Measurements from ENCODE around the gene MED27. TPM values are rescaled to one million over a fixed set of nuclear protein-coding genes. Genes with fewer than 3 reads are reported as not detected.

Gene MED27
- total and polyA plus RNA-seq, 2 of the 8 experiments (the other 6 are each of a cell fraction or from before 2014, with no cell fraction given): 29.9 to 56.5 TPM

DNA sequence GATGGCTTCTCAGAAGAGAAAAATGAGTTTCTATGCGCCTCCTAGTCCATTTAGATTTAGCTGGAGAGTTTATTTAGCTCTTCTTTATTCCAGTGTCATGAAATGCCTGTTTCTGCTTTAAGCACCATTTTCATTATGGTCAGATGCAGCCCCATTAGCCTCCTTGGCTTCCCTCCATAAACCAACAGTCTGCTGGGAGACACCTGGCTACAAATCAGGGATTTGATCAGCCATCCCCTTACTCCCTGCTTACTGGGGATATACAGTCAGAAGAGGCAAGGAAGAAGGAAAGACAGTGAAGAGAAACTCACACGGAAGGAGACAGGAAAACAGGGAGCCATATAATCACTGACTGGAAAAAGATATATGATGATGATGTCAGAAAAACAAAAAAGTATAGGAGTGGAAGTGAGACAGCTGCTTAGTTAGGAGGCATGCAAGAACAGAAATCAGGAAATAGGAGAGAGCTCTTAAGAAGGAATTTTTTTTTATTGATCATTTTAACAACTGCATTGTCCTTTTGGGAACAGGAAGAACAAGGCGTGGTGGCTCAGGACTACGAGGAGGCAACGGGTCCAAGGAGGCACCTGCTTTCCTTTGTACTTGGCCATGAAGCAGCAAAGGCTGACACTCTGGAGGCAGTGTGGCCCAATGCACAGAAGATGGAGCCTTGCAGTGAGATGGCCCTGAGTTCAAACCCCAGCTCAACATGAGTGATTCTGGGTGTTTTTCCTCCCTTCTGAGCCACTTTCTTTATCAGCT is 56.1 kb downstream of the MED27 start (continued):
- TF ChIP-seq CHD2 (IDR thresholded peaks at IDR 0.05; ENCODE audit: low read length) (no peak), SP4 (IDR thresholded peaks at IDR 0.05; ENCODE audit: low read length) (no peak)
- TF ChIP-seq, protein P1, sequence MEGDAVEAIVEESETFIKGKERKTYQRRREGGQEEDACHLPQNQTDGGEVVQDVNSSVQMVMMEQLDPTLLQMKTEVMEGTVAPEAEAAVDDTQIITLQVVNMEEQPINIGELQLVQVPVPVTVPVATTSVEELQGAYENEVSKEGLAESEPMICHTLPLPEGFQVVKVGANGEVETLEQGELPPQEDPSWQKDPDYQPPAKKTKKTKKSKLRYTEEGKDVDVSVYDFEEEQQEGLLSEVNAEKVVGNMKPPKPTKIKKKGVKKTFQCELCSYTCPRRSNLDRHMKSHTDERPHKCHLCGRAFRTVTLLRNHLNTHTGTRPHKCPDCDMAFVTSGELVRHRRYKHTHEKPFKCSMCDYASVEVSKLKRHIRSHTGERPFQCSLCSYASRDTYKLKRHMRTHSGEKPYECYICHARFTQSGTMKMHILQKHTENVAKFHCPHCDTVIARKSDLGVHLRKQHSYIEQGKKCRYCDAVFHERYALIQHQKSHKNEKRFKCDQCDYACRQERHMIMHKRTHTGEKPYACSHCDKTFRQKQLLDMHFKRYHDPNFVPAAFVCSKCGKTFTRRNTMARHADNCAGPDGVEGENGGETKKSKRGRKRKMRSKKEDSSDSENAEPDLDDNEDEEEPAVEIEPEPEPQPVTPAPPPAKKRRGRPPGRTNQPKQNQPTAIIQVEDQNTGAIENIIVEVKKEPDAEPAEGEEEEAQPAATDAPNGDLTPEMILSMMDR (IDR thresholded peaks at IDR 0.05; ENCODE audit: control extremely low read depth in 1 of 3, insufficient read depth in 1 of 3, low read depth in 1 of 3, low read length in 3 of 3): no peak
